ENCODE data around the gene TRIM67.

DNA sequence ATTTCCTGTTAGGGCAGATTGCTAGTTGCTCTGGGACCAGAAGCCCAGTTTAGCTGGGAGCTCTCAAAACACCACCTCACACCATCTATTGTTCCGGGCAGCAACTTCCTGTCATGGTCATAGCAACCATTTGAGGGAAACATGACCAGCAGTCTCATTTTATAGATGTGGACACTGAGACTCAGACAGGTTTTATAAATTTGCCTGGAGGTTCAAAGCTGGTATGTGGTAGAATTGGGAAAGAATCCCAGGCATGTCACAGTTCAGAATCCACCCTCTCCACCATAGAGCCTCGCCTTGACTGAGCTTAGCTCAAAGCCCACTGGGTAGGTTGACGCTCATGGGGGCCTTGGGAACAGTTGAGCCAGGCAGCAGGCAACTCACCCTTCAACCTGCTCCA lies 14.0 kb upstream of the TRIM67 start:
- TF ChIP-seq, protein P1, sequence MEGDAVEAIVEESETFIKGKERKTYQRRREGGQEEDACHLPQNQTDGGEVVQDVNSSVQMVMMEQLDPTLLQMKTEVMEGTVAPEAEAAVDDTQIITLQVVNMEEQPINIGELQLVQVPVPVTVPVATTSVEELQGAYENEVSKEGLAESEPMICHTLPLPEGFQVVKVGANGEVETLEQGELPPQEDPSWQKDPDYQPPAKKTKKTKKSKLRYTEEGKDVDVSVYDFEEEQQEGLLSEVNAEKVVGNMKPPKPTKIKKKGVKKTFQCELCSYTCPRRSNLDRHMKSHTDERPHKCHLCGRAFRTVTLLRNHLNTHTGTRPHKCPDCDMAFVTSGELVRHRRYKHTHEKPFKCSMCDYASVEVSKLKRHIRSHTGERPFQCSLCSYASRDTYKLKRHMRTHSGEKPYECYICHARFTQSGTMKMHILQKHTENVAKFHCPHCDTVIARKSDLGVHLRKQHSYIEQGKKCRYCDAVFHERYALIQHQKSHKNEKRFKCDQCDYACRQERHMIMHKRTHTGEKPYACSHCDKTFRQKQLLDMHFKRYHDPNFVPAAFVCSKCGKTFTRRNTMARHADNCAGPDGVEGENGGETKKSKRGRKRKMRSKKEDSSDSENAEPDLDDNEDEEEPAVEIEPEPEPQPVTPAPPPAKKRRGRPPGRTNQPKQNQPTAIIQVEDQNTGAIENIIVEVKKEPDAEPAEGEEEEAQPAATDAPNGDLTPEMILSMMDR (conservative IDR thresholded peaks at IDR 0.05; ENCODE audit: low read depth, low read length), result no peak
- TF ChIP-seq EZH2phosphoT487 (IDR thresholded peaks at IDR 0.05; ENCODE audit: borderline replicate concordance, low read length), result no peak
- no peak for TF ChIP-seq EZH2 (IDR thresholded peaks at IDR 0.05; ENCODE audit: low read length, unreplicated experiment)
